H1 (cell line): ENCODE measurements around the gene HSPA1A. TPM values are rescaled to one million over a fixed set of nuclear protein-coding genes. Genes with fewer than 3 reads are reported as not detected.

Experiments used
- CTCF ChIA-PET: fragments of 300-600 bp; sonication (Branson Sonifier 250); formaldehyde crosslinking; loops from one replicate; lab custom pipeline; 2021; ENCODE audit not compliant: partially characterized antibody; lab: Charles Lee
- POLR2A ChIA-PET: fragments of 300-600 bp; sonication (Branson Sonifier 250); formaldehyde crosslinking; loops from one replicate; lab custom pipeline; 2021; ENCODE audit warnings: inconsistent platforms; ENCODE audit not compliant: partially characterized antibody; lab: Charles Lee
- DNase-seq, 2 experiments: peaks; one replicate each; pipeline versions ENCODE4 v3.0.0 to v3.0.0-alpha.2; 2010 to 2022; ENCODE audit warnings: low spot score in 2 of 2, low read depth in 1 of 2, mixed read lengths in 1 of 2
- FAIRE-seq: peaks from 2 replicates; lab custom pipeline; 2011; peaks lifted over from hg19 to GRCh38; lab: Jason Lieb, UNC
- H2AFZ ChIP-seq: 2 replicates; pipeline ENCODE4 v1.8.1; 2012; ENCODE audit warnings: low read length, inconsistent platforms
- H2AK5ac ChIP-seq: 2 replicates; pipeline ENCODE4 v1.6.1; 2013; ENCODE audit warnings: low read depth, low read length
- H2BK120ac ChIP-seq: replicated peaks from 2 replicates; pipeline ENCODE3; 2013; ENCODE audit warnings: low read depth, low read length, inconsistent platforms
- H2BK12ac ChIP-seq: 2 replicates; pipeline ENCODE4 v1.6.1; 2013; ENCODE audit warnings: low read depth, low read length
- H2BK15ac ChIP-seq: 2 replicates; pipeline ENCODE4 v1.6.1; 2013; ENCODE audit warnings: low read length
- H2BK20ac ChIP-seq: 2 replicates; pipeline ENCODE4 v1.6.1; 2013; ENCODE audit warnings: low read length
- H2BK5ac ChIP-seq: 2 replicates; pipeline ENCODE4 v1.6.1; 2013; ENCODE audit warnings: low read depth, low read length
- H3K14ac ChIP-seq: 2 replicates; pipeline ENCODE4 v1.6.1; 2013; ENCODE audit warnings: inconsistent platforms; ENCODE audit not compliant: insufficient read length
- H3K18ac ChIP-seq: 2 replicates; pipeline ENCODE4 v1.6.1; 2013; ENCODE audit warnings: low read length; ENCODE audit errors: extremely low read depth
- H3K23ac ChIP-seq: 2 replicates; pipeline ENCODE4 v1.6.1; 2013; ENCODE audit warnings: inconsistent platforms; ENCODE audit not compliant: insufficient read length
- H3K23me2 ChIP-seq: 2 replicates; pipeline ENCODE4 v1.6.1; 2013; ENCODE audit warnings: low read depth, low read length
- H3K27ac ChIP-seq: 2 replicates; pipeline ENCODE4 v1.6.1; 2011; ENCODE audit warnings: low read depth, low read length, inconsistent platforms
- H3K27me3 ChIP-seq, 4 experiments: replicated peaks in 1 of 4; 1 replicate in 1 of 4; 2 replicates in 3 of 4; pipeline versions ENCODE4 v1.6.1 to v1.8.1; 2011 to 2013; ENCODE audit warnings: low read length in 3 of 4, mild to moderate bottlenecking in 3 of 4, inconsistent platforms in 2 of 4, mixed read lengths in 2 of 4, moderate library complexity in 1 of 4; ENCODE audit not compliant: control insufficient read depth in 3 of 4, insufficient read depth in 3 of 4; ENCODE audit errors: extremely low read depth in 1 of 4
- H3K36me3 ChIP-seq, 4 experiments: 2 replicates each; pipeline versions ENCODE4 v1.6.1 to v1.8.1; 2011 to 2013; ENCODE audit warnings: mild to moderate bottlenecking in 4 of 4, low read length in 3 of 4, moderate library complexity in 2 of 4, control low read depth in 1 of 4, inconsistent platforms in 1 of 4; ENCODE audit not compliant: insufficient read depth in 4 of 4, control insufficient read depth in 2 of 4
- H3K4ac ChIP-seq: replicated peaks from 2 replicates; pipeline ENCODE3; 2013; ENCODE audit warnings: low read length, low read depth, mixed read lengths, inconsistent platforms; ENCODE audit not compliant: insufficient read length
- H3K4me1 ChIP-seq, 4 experiments: replicated peaks in 1 of 4; 1 replicate in 1 of 4; 2 replicates in 3 of 4; pipeline versions ENCODE4 v1.6.1 to v1.8.1; 2011 to 2013; ENCODE audit warnings: low read length in 3 of 4, inconsistent platforms in 2 of 4, mixed read lengths in 1 of 4; ENCODE audit not compliant: insufficient read depth in 4 of 4, control insufficient read depth in 3 of 4
- H3K4me2 ChIP-seq, 2 experiments: 2 replicates each; pipeline versions ENCODE4 v1.6.1 to v1.8.1; 2011 to 2013; ENCODE audit warnings: low read depth in 2 of 2, low read length in 2 of 2, control low read depth in 1 of 2, inconsistent platforms in 1 of 2, mild to moderate bottlenecking in 1 of 2; ENCODE audit not compliant: insufficient read depth in 1 of 2
- H3K4me3 ChIP-seq, 4 experiments: fragments of 200-600, 300-600 bp in 1 of 4; sonication (generic), shearing (Covaris generic), sonication (Bioruptor Twin) in 1 of 4; 2 replicates each; pipeline versions ENCODE4 v1.5.1 to v1.8.1; 2011 to 2016; ENCODE audit warnings: low read length in 4 of 4, low read depth in 3 of 4, control low read depth in 2 of 4, inconsistent platforms in 2 of 4, mild to moderate bottlenecking in 2 of 4, mixed read lengths in 1 of 4, moderate library complexity in 1 of 4; ENCODE audit not compliant: insufficient read depth in 2 of 4; ENCODE audit errors: extremely low read depth in 1 of 4
- H3K56ac ChIP-seq: replicated peaks from 2 replicates; pipeline ENCODE3; 2013; ENCODE audit warnings: low read depth, mild to moderate bottlenecking, mixed read lengths, low read length, inconsistent platforms; ENCODE audit not compliant: insufficient read length
- H3K79me1 ChIP-seq: 2 replicates; pipeline ENCODE4 v1.6.1; 2013; ENCODE audit warnings: low read depth, low read length, control low read depth
- H3K79me2 ChIP-seq, 2 experiments: 2 replicates each; pipeline versions ENCODE4 v1.6.1 to v1.8.1; 2012 to 2013; ENCODE audit warnings: low read length in 2 of 2, mild to moderate bottlenecking in 2 of 2, inconsistent platforms in 1 of 2; ENCODE audit not compliant: insufficient read depth in 2 of 2, control insufficient read depth in 1 of 2
- H3K9ac ChIP-seq, 4 experiments: replicated peaks in 1 of 4; 1 replicate in 1 of 4; 2 replicates in 3 of 4; pipeline versions ENCODE4 v1.6.1 to v1.8.1; 2011 to 2013; ENCODE audit warnings: low read depth in 3 of 4, low read length in 3 of 4, control low read depth in 2 of 4, mild to moderate bottlenecking in 2 of 4, moderate library complexity in 2 of 4, inconsistent platforms in 1 of 4; ENCODE audit errors: extremely low read depth in 1 of 4
- H3K9me3 ChIP-seq, 2 experiments: 2 replicates each; pipeline versions ENCODE4 v1.6.1 to v1.8.1; 2012 to 2013; ENCODE audit warnings: mild to moderate bottlenecking in 2 of 2, moderate library complexity in 2 of 2, control low read depth in 1 of 2, inconsistent platforms in 1 of 2, low read depth in 1 of 2, low read length in 1 of 2, mixed read lengths in 1 of 2; ENCODE audit not compliant: insufficient read depth in 2 of 2
- H4K20me1 ChIP-seq, 2 experiments: replicated peaks in 1 of 2; 2 replicates each; pipeline versions ENCODE3 to v1.8.1; 2011 to 2013; ENCODE audit warnings: inconsistent platforms in 2 of 2, low read length in 2 of 2, mild to moderate bottlenecking in 1 of 2; ENCODE audit not compliant: insufficient read depth in 2 of 2, control insufficient read depth in 1 of 2
- H4K5ac ChIP-seq: 2 replicates; pipeline ENCODE4 v1.6.1; 2013; ENCODE audit warnings: low read length, low read depth, mixed read lengths, inconsistent platforms; ENCODE audit not compliant: insufficient read length
- H4K8ac ChIP-seq: 2 replicates; pipeline ENCODE4 v1.8.0; 2013; ENCODE audit warnings: mild to moderate bottlenecking, moderate library complexity, low read length, inconsistent platforms; ENCODE audit not compliant: insufficient read depth; ENCODE audit errors: extremely low read depth
- H4K91ac ChIP-seq: replicated peaks from 2 replicates; pipeline ENCODE3; 2013; ENCODE audit warnings: low read length, mixed read lengths, inconsistent platforms; ENCODE audit not compliant: insufficient read length
- WGBS, 2 experiments: shearing (Covaris generic) in 1 of 2; methylation state at CpG; one replicate each; pipeline versions ENCODE4 v1.1.6 to v1.1.7; 2013 to 2015; ENCODE audit warnings: low lambda C conversion rate in 2 of 2, mixed read lengths in 2 of 2, inconsistent platforms in 1 of 2, low coverage in 1 of 2, missing lambda C conversion rate in 1 of 2; ENCODE audit not compliant: insufficient replicate concordance in 2 of 2, insufficient coverage in 1 of 2, insufficient read length in 1 of 2; ENCODE audit errors: extremely low coverage in 1 of 2, missing lambda C conversion rate in 1 of 2; 5-methylcytosine and 5-hydroxymethylcytosine counted together
- polyA plus RNA-seq, 7 experiments: library from polyadenylated mRNA; depleted of rRNA in 3 of 7; stranded (reverse) in 5 of 7; unstranded in 2 of 7; fragments of >200 nt in 5 of 7; fragments of 200-250 nt in 2 of 7; gene quantifications; 1 replicate in 5 of 7; 2 replicates in 1 of 7; 4 replicates in 1 of 7; pipeline versions ENCODE4 v1.2.1 to v1.2.3, GENCODE V29; 2011 to 2013; ENCODE audit warnings: missing spikeins in 2 of 7, mixed read lengths in 2 of 7
- total RNA-seq: library from RNA; stranded (reverse); fragmentation: NEBNext Ultra II Directional; extraction: Animal tissue kit (Norgen Biotek cat#: 25700); gene quantifications from 2 replicates; pipeline ENCODE4 v1.2.1, GENCODE V29; 2021

HSPA1A gene
- total and polyA plus RNA-seq, 2 of the 8 experiments (the other 6 are each of a cell fraction or from before 2014, with no cell fraction given): 40.7 to 54.0 TPM

DNA sequence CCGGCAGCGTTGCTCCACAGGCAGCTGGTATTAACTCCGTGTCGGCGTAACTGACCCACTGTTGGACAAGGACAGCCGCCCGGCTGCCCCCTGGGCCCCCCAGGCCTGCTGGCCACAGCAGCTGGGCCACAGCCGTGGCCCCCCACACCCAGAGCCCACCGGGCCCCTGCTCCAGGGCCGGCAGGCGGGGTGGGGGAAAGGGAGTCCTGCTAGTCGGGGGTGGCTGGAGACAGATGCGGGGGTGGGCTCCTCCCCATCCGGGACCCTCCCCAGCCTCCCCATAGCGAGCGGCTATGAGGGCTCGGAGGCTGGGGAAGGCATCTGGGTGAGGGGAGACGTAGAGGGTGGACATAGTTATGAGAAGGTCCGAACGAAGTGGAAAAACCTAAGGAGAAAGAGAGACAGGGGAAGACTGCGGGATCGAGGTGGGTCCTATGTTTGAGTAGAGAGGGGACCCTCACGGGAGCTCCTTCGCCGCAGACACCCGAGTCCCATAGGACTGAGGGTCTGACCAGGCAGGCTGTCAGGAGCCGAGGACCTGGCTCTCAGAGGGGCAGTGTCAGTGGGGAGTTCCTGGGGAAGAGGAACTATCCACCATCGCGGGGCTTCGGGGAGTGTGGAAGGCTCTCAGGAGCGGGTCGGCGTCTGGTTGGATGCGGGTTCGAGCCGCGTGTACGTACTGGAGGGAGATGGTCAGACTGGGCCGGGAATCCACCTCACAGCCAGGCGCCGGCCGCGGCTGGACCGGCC lies 20.3 kb upstream of the HSPA1A start:
- H4K20me1 ChIP-seq: peaks cover 1 to 6% of the 10 kb centered on the region in 2 experiments
- ChIA-PET CTCF (interaction anchor here (0.5 to 5.9 kb wide), 15 partner anchors 8 to 158 kb away, joined by 3 to 28 read pairs (median 6); partner anchors contain the start of genes HSPA1A, HSPA1B, HSPA1L and LSM2), POLR2A (interaction anchor here (0.9 to 7.6 kb wide), 23 partner anchors 9 to 254 kb away, joined by 3 to 81 read pairs (median 6); partner anchors contain the start of genes HSPA1A, HSPA1B, HSPA1L and LSM2)
- peak overlapping the region; percentile 89 for H4K8ac ChIP-seq
- no peak overlapping the region for H3K23ac ChIP-seq
- H3K4me3 ChIP-seq: peak overlapping the region; percentile 82 to 95 (median 90)
- peaks cover 5% of the 10 kb centered on the region; the same call in 1 of the 2 replicates for H3K23me2 ChIP-seq
- FAIRE-seq: no peak
- DNase-seq: no peak
- H3K4me2 ChIP-seq: peak overlapping the region; percentile 89 to 94
- no peak overlapping the region for H2BK12ac ChIP-seq
- H3K79me2 ChIP-seq: peaks cover 0 to 19% of the 10 kb centered on the region in 2 experiments; a peak in 2 of 4 replicates
- peak overlapping the region; percentile 78 for H3K4ac ChIP-seq
- H2BK120ac ChIP-seq: peak overlapping the region; percentile 75
- H2BK5ac ChIP-seq: peak overlapping the region; percentile 73
- peak overlapping the region; percentile 99 for H3K27ac ChIP-seq
- H3K9ac ChIP-seq: peak overlapping the region; percentile 46 to 99 (median 95)
- H3K36me3 ChIP-seq: peaks cover 2 to 35% (median 14%) of the 10 kb centered on the region in 4 experiments; a peak in 6 of 8 replicates
- no peak overlapping the region for H2BK20ac ChIP-seq
- H3K18ac ChIP-seq: peak overlapping the region; percentile 99
- H3K27me3 ChIP-seq: no peaks in the 10 kb centered on the region
- H3K14ac ChIP-seq: no peak overlapping the region
- no peak overlapping the region for H2AK5ac ChIP-seq
- H3K9me3 ChIP-seq: no peaks in the 10 kb centered on the region
- H4K5ac ChIP-seq: peak overlapping the region; percentile 4
- H3K56ac ChIP-seq: peak overlapping the region; percentile 81
- H3K79me1 ChIP-seq: peaks cover 3% of the 10 kb centered on the region; the same call in 1 of the 2 replicates
- H3K4me1 ChIP-seq: peaks cover 0 to 2% (median under 1%) of the 10 kb centered on the region in 4 experiments; a peak in 3 of 7 replicates
- H4K91ac ChIP-seq: peak overlapping the region; percentile 77
- no peak overlapping the region for H2BK15ac ChIP-seq
- WGBS, 2 experiments: 2% methylated on average over 38 of the region's 44 CpGs; no CpG with 5 or more reads in 1 of the 2 experiments
- no peak overlapping the region for H2AFZ ChIP-seq
